ENCODE results near the gene MYH4. TPM values are rescaled to one million over a fixed set of nuclear protein-coding genes. Genes with fewer than 3 reads are reported as not detected.

The MYH4 gene
- total and polyA plus RNA-seq, 2 of the 4 experiments (the other 2 are of a cell fraction), result not detected

- ATAC-seq (ENCODE audit: low read depth), result no peak
- H4K91ac ChIP-seq (ENCODE audit: insufficient read depth, low read depth, low read length), result no peak overlapping the region
- WGBS, 2 experiments (ENCODE audit: extremely low coverage in 2 of 2, insufficient read length in 1 of 2), result no CpG with 5 or more reads among the region's 2 CpGs
- no peak overlapping the region for H3K27ac ChIP-seq (ENCODE audit: insufficient read depth, low read length)
- BruUV-seq (replicated peaks), result no TSS peak
- H3K4ac ChIP-seq (ENCODE audit: low read depth, low read length), result no peak overlapping the region
- H2BK15ac ChIP-seq (ENCODE audit: low read depth, low read length), result no peak overlapping the region
- H2AFZ ChIP-seq (replicated peaks; ENCODE audit: low read length, poor library complexity), result no peak overlapping the region
- H3K23ac ChIP-seq (ENCODE audit: low read depth, low read length), result no peak overlapping the region
- TF ChIP-seq MAFK (IDR thresholded peaks at IDR 0.05; ENCODE audit: low read depth, low read length) (no peak), RCOR1 (IDR thresholded peaks at IDR 0.05; ENCODE audit: insufficient replicate concordance, low read length) (no peak), BHLHE40 (IDR thresholded peaks at IDR 0.05; ENCODE audit: low read depth, low read length) (no peak), SMC3 (IDR thresholded peaks at IDR 0.05; ENCODE audit: low read depth, low read length) (no peak), RFX5 (IDR thresholded peaks at IDR 0.05; ENCODE audit: low read depth, low read length) (no peak), ELK1 (IDR thresholded peaks at IDR 0.05; ENCODE audit: borderline replicate concordance, low read depth, low read length) (no peak), MAZ (IDR thresholded peaks at IDR 0.05; ENCODE audit: borderline replicate concordance, low read depth, low read length) (no peak), FOS (IDR thresholded peaks at IDR 0.05; ENCODE audit: low read depth, low read length) (no peak), MXI1 (IDR thresholded peaks at IDR 0.05; ENCODE audit: borderline replicate concordance, low read depth, low read length) (no peak), NFE2L2 (IDR thresholded peaks at IDR 0.05; ENCODE audit: low read depth, low read length) (no peak)
- TF ChIP-seq, protein P1, sequence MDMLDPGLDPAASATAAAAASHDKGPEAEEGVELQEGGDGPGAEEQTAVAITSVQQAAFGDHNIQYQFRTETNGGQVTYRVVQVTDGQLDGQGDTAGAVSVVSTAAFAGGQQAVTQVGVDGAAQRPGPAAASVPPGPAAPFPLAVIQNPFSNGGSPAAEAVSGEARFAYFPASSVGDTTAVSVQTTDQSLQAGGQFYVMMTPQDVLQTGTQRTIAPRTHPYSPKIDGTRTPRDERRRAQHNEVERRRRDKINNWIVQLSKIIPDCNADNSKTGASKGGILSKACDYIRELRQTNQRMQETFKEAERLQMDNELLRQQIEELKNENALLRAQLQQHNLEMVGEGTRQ (IDR thresholded peaks at IDR 0.05; ENCODE audit: low read depth, low read length), result no peak
- TF ChIP-seq, protein P2, sequence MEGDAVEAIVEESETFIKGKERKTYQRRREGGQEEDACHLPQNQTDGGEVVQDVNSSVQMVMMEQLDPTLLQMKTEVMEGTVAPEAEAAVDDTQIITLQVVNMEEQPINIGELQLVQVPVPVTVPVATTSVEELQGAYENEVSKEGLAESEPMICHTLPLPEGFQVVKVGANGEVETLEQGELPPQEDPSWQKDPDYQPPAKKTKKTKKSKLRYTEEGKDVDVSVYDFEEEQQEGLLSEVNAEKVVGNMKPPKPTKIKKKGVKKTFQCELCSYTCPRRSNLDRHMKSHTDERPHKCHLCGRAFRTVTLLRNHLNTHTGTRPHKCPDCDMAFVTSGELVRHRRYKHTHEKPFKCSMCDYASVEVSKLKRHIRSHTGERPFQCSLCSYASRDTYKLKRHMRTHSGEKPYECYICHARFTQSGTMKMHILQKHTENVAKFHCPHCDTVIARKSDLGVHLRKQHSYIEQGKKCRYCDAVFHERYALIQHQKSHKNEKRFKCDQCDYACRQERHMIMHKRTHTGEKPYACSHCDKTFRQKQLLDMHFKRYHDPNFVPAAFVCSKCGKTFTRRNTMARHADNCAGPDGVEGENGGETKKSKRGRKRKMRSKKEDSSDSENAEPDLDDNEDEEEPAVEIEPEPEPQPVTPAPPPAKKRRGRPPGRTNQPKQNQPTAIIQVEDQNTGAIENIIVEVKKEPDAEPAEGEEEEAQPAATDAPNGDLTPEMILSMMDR (conservative IDR thresholded peaks at IDR 0.05; ENCODE audit: low read depth, low read length), result no peak
- no peaks in the 10 kb centered on the region for H3K36me3 ChIP-seq (ENCODE audit: control insufficient read depth, insufficient read depth, low read length)
- H3K18ac ChIP-seq (ENCODE audit: low read depth, low read length), result no peak overlapping the region
- no peaks in the 10 kb centered on the region for H3K79me1 ChIP-seq (ENCODE audit: low read depth in 1 of 2, low read length in 2 of 2)
- H3K4me2 ChIP-seq (ENCODE audit: low read depth, low read length), result no peak overlapping the region
- H3K9me1 ChIP-seq (ENCODE audit: insufficient read depth, low read length), result no peaks in the 10 kb centered on the region
- H3K4me1 ChIP-seq (ENCODE audit: control insufficient read depth, insufficient read depth, low read length), result no peaks in the 10 kb centered on the region
- no peak for DNase-seq
- no peak overlapping the region for H2BK120ac ChIP-seq (ENCODE audit: low read depth, low read length)
- H3K9me3 ChIP-seq (ENCODE audit: control insufficient read depth, insufficient read depth, low read length), result no peaks in the 10 kb centered on the region
- H2AK5ac ChIP-seq (ENCODE audit: low read depth, low read length), result no peak overlapping the region
- no peak overlapping the region for H3K9ac ChIP-seq (ENCODE audit: low read depth, low read length)
- H4K5ac ChIP-seq (ENCODE audit: low read depth, low read length), result no peak overlapping the region
- in situ Hi-C loops (cut with MboI; ENCODE audit: low sequenced_read_pairs) (no loop called here), intact Hi-C loops (cut with micrococcal nuclease) (no loop called here), dilution Hi-C loops (cut with HindIII; ENCODE audit: low sequenced_read_pairs, unreplicated experiment) (no loop called here)
- H4K8ac ChIP-seq (ENCODE audit: low read depth in 2 of 2, low read length in 2 of 2), result no peak overlapping the region
- ChIA-PET CTCF (no interaction called here), POLR2A (ENCODE audit: unreplicated experiment) (no interaction called here)
- H3K27me3 ChIP-seq (ENCODE audit: control insufficient read depth, insufficient read depth, low read length), result no peaks in the 10 kb centered on the region
- no peak overlapping the region for H3K4me3 ChIP-seq (ENCODE audit: insufficient read depth, low read depth, low read length)
- no peaks in the 10 kb centered on the region for H4K20me1 ChIP-seq (ENCODE audit: insufficient read depth, low read length)
- no peak overlapping the region for H3K56ac ChIP-seq (ENCODE audit: extremely low read depth, insufficient read depth, low read length)
- H2BK20ac ChIP-seq (ENCODE audit: low read depth, low read length), result no peak overlapping the region
- no peak overlapping the region for H2BK5ac ChIP-seq (ENCODE audit: low read depth, low read length, poor library complexity, severe bottlenecking)
- no peak overlapping the region for H2AK9ac ChIP-seq (replicated peaks; ENCODE audit: low read depth, low read length, poor library complexity)
- H3K14ac ChIP-seq (replicated peaks; ENCODE audit: low read depth, low read length), result no peak overlapping the region
These were observed 48.5 kb downstream of the MYH4 start for GRCh38 chr17:10420811-10421210.
